COLO668 (cell line): ENCODE results near the gene MOGAT3.
"Not testable (repeated sequence)": the region's sequence is repeated elsewhere in the genome, so short reads cannot be mapped to it uniquely, and the experiment has no call there.

Experiments
- DNase-seq: peaks from one replicate; lab custom pipeline; 2025; ENCODE audit not compliant: unreplicated experiment; lab: John Stamatoyannopoulos, UW

Gene MOGAT3

GRCh38 chr7:101205901-101206664 is 5.2 kb upstream of the MOGAT3 start:
- no peak for DNase-seq

- DNase-seq = not testable (repeated sequence)
Observed at GRCh38 chr7:101203740-101204738, 3.2 kb upstream of the MOGAT3 start.

- no peak for DNase-seq
Observed at GRCh38 chr7:101202603-101202918, 1.7 kb upstream of the MOGAT3 start.

DNA sequence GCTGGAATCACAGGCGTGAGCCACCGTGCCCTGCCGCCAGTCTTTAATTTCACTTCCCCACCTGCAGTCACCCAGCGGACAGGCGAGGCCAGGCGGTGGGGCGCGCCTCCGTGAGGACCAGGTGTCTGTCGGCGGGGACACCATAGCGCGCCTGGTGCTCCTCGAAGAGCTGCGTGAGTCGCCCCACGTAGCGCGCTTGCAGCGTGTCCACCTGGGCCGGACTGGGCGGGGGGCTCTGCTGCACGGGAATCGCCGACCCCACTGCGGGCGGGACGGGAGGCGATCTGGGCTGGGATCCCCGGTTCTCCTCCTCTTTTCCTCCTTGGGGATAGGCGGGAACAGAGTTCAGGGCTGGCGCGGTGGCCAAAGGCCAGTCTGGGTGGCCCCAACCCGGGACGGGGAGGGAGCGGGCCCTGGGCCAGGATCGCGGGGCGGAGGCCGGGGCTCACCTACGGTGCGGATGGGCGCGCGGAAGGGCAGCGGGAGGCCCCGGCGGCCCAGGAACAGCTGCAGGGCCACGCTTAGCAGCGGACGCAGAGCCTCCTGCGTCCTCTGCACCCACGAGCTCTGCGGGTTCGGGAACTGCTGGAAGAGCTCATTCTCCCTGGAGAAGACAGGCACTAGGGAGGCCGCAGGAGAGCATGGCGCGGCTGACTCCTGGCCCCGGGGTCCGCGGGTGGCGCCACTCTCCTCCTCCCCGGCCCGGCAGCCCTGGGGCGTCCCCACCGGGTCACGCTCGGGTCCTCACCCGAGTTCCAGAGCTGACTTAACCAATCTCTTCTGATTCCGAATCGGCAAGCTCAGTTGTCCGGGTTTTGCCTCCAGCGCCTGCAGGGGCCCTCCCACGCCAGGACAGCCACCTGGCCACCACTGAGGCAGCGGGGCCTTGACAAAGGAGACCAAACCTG is 1.1 kb upstream of the MOGAT3 start:
- DNase-seq = peak; percentile 28

GRCh38 chr7:101200504-101200861 is 353 bp downstream of the MOGAT3 start:
- DNase-seq = no peak

DNA sequence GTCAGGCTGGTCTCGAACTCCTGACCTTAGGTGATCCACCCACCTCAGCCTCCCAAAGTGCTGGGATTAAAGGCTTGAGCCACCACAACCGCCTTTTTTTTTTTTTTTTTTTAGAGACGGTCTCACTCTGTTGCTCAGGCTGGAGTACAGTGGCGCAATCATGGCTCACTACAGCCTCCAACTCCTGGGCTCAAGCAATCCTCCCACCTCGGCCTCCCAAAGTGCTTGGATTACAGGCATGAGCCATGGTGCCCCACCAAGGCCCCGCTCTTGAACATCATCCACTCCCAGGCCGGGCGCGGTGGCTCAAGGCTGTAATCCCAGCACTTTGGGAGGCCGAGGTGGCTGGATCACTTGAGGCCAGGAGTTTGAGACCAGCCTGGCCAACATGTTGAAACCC is 1.3 kb downstream of the MOGAT3 start:
- not testable (repeated sequence) for DNase-seq

DNA sequence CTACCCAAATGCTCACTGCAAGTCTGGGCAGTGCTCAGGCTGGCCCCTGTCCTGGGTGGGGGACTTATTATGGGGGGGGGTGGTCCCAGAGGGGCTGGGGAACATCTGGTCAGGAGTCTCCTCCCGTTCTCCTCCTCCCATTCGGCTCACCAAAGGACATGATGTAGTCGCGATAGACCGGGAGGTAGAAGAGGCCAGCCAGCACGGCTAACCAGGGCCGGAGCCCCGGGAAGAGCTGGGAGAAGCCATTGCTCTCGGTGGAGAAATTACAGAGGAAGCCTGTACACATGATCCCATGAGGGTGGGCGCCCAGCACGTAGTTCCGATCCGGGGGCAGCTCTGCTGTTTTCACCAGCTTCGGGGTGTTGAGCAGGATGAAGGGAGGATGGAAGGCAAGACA is 2.4 kb downstream of the MOGAT3 start:
- no peak for DNase-seq

- no peak for DNase-seq
Observed at GRCh38 chr7:101197991-101198390, 2.8 kb downstream of the MOGAT3 start.

DNA sequence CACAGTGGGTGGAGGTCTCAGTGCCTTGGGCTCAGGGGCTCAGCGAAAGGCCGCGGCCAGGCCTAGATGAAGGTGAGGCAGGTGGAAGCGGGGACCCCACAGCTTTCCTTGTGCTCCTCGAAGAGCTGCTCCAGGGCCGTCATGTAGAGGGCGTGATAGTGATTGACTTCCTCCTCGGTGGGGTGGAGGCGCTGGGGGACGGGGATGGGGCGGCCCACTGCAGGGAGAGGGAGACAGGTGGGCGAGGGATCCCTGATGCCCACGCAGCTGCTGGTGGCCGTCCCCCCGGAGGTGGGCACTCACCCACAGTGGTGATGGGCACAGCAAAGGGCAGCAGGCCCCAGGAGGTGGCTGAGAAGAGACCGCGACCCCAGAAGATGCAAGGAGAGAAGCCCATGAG is 5.0 kb downstream of the MOGAT3 start:
- DNase-seq = no peak

GRCh38 chr7:101189109-101189508 is 11.7 kb downstream of the MOGAT3 start:
- DNase-seq = no peak

DNA sequence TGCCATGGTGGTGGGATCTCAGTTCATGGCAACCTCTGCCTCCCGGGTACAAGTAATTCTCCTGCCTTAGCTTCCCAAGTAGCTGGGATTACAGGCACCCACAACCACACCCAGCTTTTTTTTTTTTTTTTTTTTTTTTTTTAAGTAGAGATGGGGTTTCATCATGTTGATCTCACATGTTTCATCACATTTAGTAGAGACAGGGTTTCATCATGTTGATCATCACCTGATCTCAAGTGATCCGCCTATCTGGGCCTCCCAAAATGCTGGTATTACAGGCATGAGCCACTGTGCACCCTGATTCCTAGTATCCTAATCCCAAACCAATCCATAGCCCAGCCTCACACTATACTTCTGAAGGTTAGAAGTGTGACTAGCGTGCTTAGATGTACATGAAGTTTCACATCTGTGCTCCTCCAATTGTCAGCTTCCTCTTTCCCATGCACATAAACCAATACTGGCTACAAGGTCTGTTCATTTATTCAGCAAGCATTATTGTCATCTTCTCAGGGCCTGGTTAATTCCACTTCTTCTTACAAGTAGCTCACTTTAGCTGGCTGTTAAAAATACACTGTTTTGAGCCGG is 13.9 kb downstream of the MOGAT3 start:
- DNase-seq = no peak

DNA sequence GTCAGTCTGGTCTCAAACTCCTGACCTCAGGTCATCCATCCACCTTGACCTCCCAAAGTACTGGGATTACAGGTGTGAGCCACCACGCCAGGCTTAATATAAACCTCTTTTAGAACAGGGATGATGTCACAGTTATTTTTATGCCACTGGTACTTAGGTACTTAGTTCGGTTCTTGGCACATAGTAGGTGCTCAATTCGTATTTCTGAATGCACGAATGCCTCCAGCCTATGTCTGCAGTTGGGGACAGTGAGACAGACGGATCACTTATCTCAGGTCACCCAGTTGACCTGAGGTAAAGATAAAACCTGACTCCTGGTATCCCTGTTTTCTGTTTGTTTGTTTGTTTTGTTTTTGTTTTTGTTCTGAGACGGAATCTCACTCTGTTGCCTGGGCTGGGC is 14.6 kb downstream of the MOGAT3 start:
- DNase-seq = no peak

- DNase-seq = no peak
Observed at GRCh38 chr7:101185258-101185839, 15.5 kb downstream of the MOGAT3 start.

DNA sequence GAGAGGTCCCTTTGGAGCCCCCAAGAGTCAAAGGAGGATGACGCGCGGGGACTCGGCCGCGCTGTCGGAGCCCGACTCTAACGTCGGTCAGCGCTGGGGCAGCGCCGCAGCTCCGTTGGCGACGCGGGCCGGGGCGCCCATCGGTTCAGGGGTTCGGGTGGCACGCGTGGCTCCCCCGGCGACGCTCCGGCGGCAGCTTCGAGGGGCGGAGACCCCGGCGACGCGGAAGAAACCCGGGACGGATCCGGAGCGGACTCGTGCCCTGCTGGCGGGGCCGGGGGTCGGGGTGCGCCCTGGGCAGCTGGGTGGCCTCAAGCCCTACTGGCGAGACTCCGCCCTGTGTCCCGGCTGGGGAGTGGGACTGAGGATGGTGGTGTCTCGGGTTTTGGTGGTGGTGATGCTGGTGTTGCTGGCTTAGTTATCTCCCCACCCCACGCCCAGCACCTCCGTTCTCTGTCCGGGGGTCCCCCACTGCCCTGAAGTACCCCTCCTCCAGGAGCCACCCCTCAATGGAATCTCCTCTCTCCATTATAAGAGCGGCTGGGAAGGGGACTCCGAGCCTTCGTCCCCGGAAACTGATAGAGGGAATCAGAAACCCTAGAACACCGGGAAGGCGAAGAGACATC is 20.6 kb downstream of the MOGAT3 start, which contains the start of gene NAT16:
NAT16 (minus strand) TSS at position 164 of the 626 bp plus-strand sequence. CDS start 5,486 bp downstream, outside the sequence.
- no peak for DNase-seq

DNA sequence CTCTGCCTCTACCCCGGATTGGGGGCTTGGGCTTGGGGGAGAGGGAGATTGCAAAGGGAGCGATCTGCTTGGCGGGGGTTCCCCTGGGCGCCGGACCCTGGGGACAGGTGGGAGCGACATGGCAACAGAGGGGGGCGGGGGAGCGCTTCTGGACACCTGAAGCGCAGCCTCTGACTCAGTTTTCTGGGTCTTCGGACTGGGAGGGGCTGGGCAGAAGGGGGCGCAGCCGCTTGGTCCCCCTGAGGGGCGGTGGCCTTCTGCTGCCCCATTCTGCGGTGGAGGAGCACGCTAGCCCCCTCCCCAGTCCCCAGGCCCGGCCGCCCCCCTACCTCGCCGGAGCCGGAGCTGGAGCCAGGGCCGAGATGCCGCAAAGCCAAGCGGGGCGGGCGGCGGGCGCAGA is 21.1 kb downstream of the MOGAT3 start:
- no peak for DNase-seq

- peak; percentile 30 for DNase-seq
Observed at GRCh38 chr7:101179117-101179516, 21.7 kb downstream of the MOGAT3 start.

DNA sequence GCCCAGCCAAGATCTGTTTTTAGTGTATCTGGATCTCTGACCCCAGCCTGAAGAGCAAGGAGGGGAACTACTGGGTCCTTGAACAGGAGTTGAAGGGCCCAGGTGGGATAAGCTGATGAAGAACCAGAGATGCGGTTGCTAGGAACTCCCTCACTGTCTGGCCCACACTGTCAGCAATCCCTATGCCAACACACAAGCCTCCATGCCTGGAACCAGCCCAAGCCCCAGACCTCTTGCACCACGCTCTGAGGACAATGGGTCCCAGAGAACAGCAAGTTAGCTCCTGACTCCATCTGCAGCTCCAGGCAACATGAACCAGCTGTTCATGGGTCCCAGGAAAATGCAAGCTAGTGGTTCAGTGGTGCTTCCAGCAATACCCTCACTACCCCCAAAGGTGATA is 23.2 kb downstream of the MOGAT3 start:
- DNase-seq = no peak

GRCh38 chr7:101175664-101176063 is 25.2 kb downstream of the MOGAT3 start:
- no peak for DNase-seq

- no peak for DNase-seq
Observed at GRCh38 chr7:101174322-101174854, 26.4 kb downstream of the MOGAT3 start.
